ENCODE measurements around the gene EMSY. TPM values are rescaled to one million over a fixed set of nuclear protein-coding genes. Genes with fewer than 3 reads are reported as not detected.

EMSY gene
- total and polyA plus RNA-seq, 2 donors (not counting 3 experiments of a cell fraction or from before 2014, with no cell fraction given) = 18.3 to 25.7 TPM

DNA sequence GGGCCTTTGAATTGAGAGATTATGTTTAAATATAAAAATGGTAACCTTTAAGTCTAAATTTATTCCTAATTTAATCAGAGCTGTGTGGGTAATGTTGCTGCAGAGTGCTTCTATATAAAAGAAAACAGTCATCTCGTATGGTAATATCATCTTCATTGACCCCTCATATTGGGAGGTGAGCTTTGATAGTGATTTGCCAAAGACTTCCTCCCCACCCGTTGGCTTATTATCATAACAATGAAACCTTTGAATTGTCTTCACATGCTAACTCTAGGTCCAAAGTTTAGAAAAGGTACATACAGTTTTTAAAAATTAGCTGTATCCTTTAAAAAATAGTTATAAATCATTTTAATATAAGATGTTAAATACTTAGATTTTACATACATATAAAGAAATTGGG lies 3.7 kb downstream of the EMSY start:
- Histone ChIP-seq H2AFZ (ENCODE audit: low read depth, low read length) (no peak overlapping the region), H3K27me3 (ENCODE audit: control insufficient read depth in 2 of 2, insufficient read depth in 2 of 2, low read length in 2 of 2) (no peaks in the 10 kb centered on the region), H3K4me1 (ENCODE audit: control insufficient read depth, extremely low read depth, insufficient read depth, low read length) (peaks cover 7% of the 10 kb centered on the region), H3K27ac (ENCODE audit: insufficient read depth, low read depth, low read length) (no peak overlapping the region), H3K79me2 (ENCODE audit: control insufficient read depth, insufficient read depth, low read length) (peaks cover 17% of the 10 kb centered on the region), H3K9ac (replicated peaks; ENCODE audit: extremely low read depth, insufficient read depth, low read length) (no peak overlapping the region), H3K9me3 (replicated peaks; ENCODE audit: control insufficient read depth, insufficient read depth, low read length) (no peaks in the 10 kb centered on the region), H3K4me2 (ENCODE audit: insufficient read depth, low read length) (no peak overlapping the region), H3K36me3 (ENCODE audit: control insufficient read depth in 2 of 2, extremely low read depth in 1 of 2, insufficient read depth in 2 of 2, low read length in 2 of 2) (peaks cover 4 to 5% of the 10 kb centered on the region in 2 experiments), H4K20me1 (replicated peaks; ENCODE audit: control insufficient read depth, extremely low read depth, insufficient read depth, low read length) (no peaks in the 10 kb centered on the region), H3K4me3 (replicated peaks in 1 of 3; ENCODE audit: insufficient read depth in 1 of 3, low read depth in 1 of 3, low read length in 3 of 3) (no peak overlapping the region), H3K9me1 (replicated peaks; ENCODE audit: control insufficient read depth, extremely low read depth, insufficient read depth, low read length) (no peaks in the 10 kb centered on the region)
- TF ChIP-seq, protein P1, sequence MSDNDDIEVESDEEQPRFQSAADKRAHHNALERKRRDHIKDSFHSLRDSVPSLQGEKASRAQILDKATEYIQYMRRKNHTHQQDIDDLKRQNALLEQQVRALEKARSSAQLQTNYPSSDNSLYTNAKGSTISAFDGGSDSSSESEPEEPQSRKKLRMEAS (IDR thresholded peaks at IDR 0.05; ENCODE audit: insufficient read depth, insufficient read length) = no peak
- TF ChIP-seq EZH2 (IDR thresholded peaks at IDR 0.05; ENCODE audit: borderline replicate concordance, low read depth, low read length, severe bottlenecking) (no peak), MYC (IDR thresholded peaks at IDR 0.05; ENCODE audit: low read depth, low read length) (no peak), JUN (IDR thresholded peaks at IDR 0.05; ENCODE audit: borderline replicate concordance, insufficient read depth, insufficient read length, low read depth) (no peak), FOS (IDR thresholded peaks at IDR 0.05; ENCODE audit: borderline replicate concordance, insufficient read depth, low read length) (no peak), POLR2A (IDR thresholded peaks at IDR 0.05; ENCODE audit: low read depth, low read length) (no peak), GATA2 (IDR thresholded peaks at IDR 0.05; ENCODE audit: insufficient read depth, insufficient read length, low read depth, low read length) (no peak), POLR2AphosphoS5 (IDR thresholded peaks at IDR 0.05; ENCODE audit: insufficient read depth, low read depth, low read length) (no peak)
- TF ChIP-seq, protein P2, sequence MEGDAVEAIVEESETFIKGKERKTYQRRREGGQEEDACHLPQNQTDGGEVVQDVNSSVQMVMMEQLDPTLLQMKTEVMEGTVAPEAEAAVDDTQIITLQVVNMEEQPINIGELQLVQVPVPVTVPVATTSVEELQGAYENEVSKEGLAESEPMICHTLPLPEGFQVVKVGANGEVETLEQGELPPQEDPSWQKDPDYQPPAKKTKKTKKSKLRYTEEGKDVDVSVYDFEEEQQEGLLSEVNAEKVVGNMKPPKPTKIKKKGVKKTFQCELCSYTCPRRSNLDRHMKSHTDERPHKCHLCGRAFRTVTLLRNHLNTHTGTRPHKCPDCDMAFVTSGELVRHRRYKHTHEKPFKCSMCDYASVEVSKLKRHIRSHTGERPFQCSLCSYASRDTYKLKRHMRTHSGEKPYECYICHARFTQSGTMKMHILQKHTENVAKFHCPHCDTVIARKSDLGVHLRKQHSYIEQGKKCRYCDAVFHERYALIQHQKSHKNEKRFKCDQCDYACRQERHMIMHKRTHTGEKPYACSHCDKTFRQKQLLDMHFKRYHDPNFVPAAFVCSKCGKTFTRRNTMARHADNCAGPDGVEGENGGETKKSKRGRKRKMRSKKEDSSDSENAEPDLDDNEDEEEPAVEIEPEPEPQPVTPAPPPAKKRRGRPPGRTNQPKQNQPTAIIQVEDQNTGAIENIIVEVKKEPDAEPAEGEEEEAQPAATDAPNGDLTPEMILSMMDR (IDR thresholded peaks at IDR 0.05; ENCODE audit: extremely low read depth in 1 of 2, insufficient read depth in 1 of 2, low read depth in 1 of 2, low read length in 2 of 2) = no peak
- no TSS peak for BruUV-seq (replicated peaks)
- dilution Hi-C loops (cut with MboI; ENCODE audit: extremely low pct_ligation_motif_present, low sequenced_read_pairs) (no loop called here), intact Hi-C loops (cut with micrococcal nuclease) (no loop called here)
- ChIA-PET CTCF (no interaction called here), POLR2A (interaction anchor here (0.7 kb wide), 1 partner anchor 49 kb away, joined by 3 read pairs; no protein-coding TSS in a partner anchor)
- FAIRE-seq = no peak
- DNase-seq (ENCODE audit: low read depth, low spot score) = no peak

Data from endothelial cell of umbilical vein (primary cell).